GM12878 (cell line): ENCODE data around the gene RBBP8NL.

Experiments
- CBX5 ChIP-seq: sonication (generic); IDR thresholded peaks from 2 replicates; pipeline ENCODE4 v1.6.1; 2016; ENCODE audit warnings: low read depth, moderate library complexity, mild to moderate bottlenecking, inconsistent platforms
- POLR2A ChIP-seq: IDR thresholded peaks from 2 replicates; pipeline ENCODE4 v1.6.1; 2011; ENCODE audit warnings: low read depth, mild to moderate bottlenecking, low read length

DNA sequence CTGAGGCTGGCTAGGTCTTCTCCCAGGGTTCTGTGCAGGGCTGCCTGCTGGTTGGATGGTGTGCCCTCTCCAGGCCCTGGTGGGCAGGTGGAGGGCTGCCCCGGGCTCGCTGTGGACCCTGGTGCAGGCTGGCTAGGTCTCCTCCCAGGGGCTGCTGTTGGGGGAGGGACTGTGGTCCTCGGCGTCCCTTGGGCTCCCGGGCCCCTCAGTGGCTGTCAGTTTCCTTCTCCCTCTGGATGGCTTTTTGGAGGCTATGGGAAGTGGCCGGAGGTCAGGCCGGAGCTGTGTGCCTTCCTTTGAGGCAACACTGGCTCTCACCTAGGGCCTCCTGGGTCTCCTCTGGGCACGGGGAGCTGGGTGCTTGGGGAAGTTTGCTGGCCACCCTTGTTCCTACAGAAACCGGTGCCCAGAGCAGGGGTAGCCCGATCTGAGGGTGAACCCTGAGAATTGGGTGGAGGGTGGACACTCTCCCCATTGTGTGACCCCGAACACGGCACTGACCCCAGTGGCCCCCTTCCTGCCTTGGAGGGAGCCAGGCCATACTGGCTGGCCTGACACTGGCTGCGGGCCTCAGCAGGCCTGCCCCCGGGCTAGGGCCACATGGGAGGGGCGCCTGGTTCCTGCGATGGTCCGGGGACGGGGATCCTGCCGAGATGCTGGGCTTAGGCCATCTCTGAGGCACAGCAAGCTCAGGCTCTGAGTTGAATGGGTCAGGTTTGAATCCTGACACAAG lies 16.4 kb downstream of the RBBP8NL start:
- TF ChIP-seq POLR2A, result no peak
- no peak for TF ChIP-seq CBX5
